ENCODE data around the gene GLYATL3. TPM values are rescaled to one million over a fixed set of nuclear protein-coding genes. Genes with fewer than 3 reads are reported as not detected.

GLYATL3 gene
- total and polyA plus RNA-seq, 7 donors, result not detected

GRCh38 chr6:49530141-49530776, 30.5 kb downstream of the GLYATL3 start:
- no peak overlapping the region for H3K27ac ChIP-seq
- H3K9me3 ChIP-seq, result no peaks in the 10 kb centered on the region
- H3K27me3 ChIP-seq (ENCODE audit: insufficient read depth in 3 of 3, low read length in 2 of 3), result no peaks in the 10 kb centered on the region
- no peak for TF ChIP-seq CTCF (IDR thresholded peaks at IDR 0.05)
- DNase-seq (no peak), ATAC-seq (no peak)
- WGBS, 3 donors, result 76 to 83% (median 77%) methylated on average over 2 of the region's 2 CpGs
- intact Hi-C loops (cut with DNase I), result loop anchor here in 1 of 2 donors (5.0 kb wide), 3 partner anchors 42 to 322 kb away; no protein-coding TSS in a partner anchor
- no peaks in the 10 kb centered on the region for H3K4me1 ChIP-seq
- no peak overlapping the region for H3K4me3 ChIP-seq
- H3K36me3 ChIP-seq (ENCODE audit: insufficient read depth in 1 of 2, low read depth in 1 of 2), result no peaks in the 10 kb centered on the region

- peak in 3 of 4 donors; percentile 47 to 78 (median 52) for ATAC-seq
- peak overlapping the region; percentile 37 for H3K4me3 ChIP-seq
These were observed 32.2 kb downstream of the GLYATL3 start for GRCh38 chr6:49531774-49532569.

GRCh38 chr6:49535795-49536194, 36.1 kb downstream of the GLYATL3 start:
- Histone ChIP-seq H3K27me3 (ENCODE audit: insufficient read depth in 3 of 3, low read length in 2 of 3) (no peaks in the 10 kb centered on the region), H3K9me3 (no peaks in the 10 kb centered on the region), H3K27ac (no peak overlapping the region), H3K4me1 (no peaks in the 10 kb centered on the region), H3K36me3 (ENCODE audit: insufficient read depth in 1 of 2, low read depth in 1 of 2) (no peaks in the 10 kb centered on the region), H3K4me3 (no peak overlapping the region)
- DNase-seq (no peak), ATAC-seq (no peak)
- 78 to 84% (median 81%) methylated on average over 5 of the region's 5 CpGs for WGBS, 3 donors
- TF ChIP-seq CTCF (IDR thresholded peaks at IDR 0.05), result no peak
- intact Hi-C loops (cut with DNase I), result no loop called here

More at GRCh38 chr6:49531774-49532569, 32.2 kb downstream of the GLYATL3 start:
- peak; percentile 78 for TF ChIP-seq CTCF (IDR thresholded peaks at IDR 0.05)
- H3K27me3 ChIP-seq (ENCODE audit: insufficient read depth in 3 of 3, low read length in 2 of 3), result no peaks in the 10 kb centered on the region
- H3K9me3 ChIP-seq, result no peaks in the 10 kb centered on the region
- intact Hi-C loops (cut with DNase I), result loop anchor here in 1 of 2 donors (5.0 kb wide), 3 partner anchors 40 to 320 kb away; no protein-coding TSS in a partner anchor
- WGBS, 3 donors, result 8 to 13% (median 10%) methylated on average over 3 of the region's 3 CpGs
- no peaks in the 10 kb centered on the region for H3K4me1 ChIP-seq
- DNase-seq, result no peak
- H3K36me3 ChIP-seq (ENCODE audit: insufficient read depth in 1 of 2, low read depth in 1 of 2), result no peaks in the 10 kb centered on the region
- H3K27ac ChIP-seq, result no peak overlapping the region

- Histone ChIP-seq H3K36me3 (ENCODE audit: insufficient read depth in 1 of 2, low read depth in 1 of 2) (no peaks in the 10 kb centered on the region), H3K27ac (no peak overlapping the region), H3K27me3 (ENCODE audit: insufficient read depth in 3 of 3, low read length in 2 of 3) (no peaks in the 10 kb centered on the region), H3K9me3 (no peaks in the 10 kb centered on the region), H3K4me3 (no peak overlapping the region), H3K4me1 (no peaks in the 10 kb centered on the region)
- intact Hi-C loops (cut with DNase I), result no loop called here
- ATAC-seq (no peak), DNase-seq (no peak)
- 94 to 97% (median 96%) methylated on average over 3 of the region's 3 CpGs for WGBS, 3 donors
- TF ChIP-seq CTCF (IDR thresholded peaks at IDR 0.05), result no peak
These were observed 39.4 kb downstream of the GLYATL3 start for GRCh38 chr6:49539102-49539501.
